GM08714 (cell line): ENCODE results near the gene ARL6.
"Not testable (repeated sequence)": the region's sequence is repeated elsewhere in the genome, so short reads cannot be mapped to it uniquely, and the experiment has no call there.

Experiments
- H3K4me3 ChIP-seq: fragments of 200-500 bp; sonication (Bioruptor generic); 2 replicates; pipeline ENCODE4 v1.5.1; 2014; ENCODE audit warnings: mild to moderate bottlenecking, low read length, inconsistent platforms
- ZNF274 ChIP-seq: IDR thresholded peaks from 2 replicates; pipeline ENCODE4 v1.6.1; 2012; ENCODE audit warnings: mild to moderate bottlenecking, low read depth, low read length

ARL6 gene

GRCh38 chr3:97830638-97831037, 66.1 kb downstream of the ARL6 start:
- no peak overlapping the region for H3K4me3 ChIP-seq
- no peak for TF ChIP-seq ZNF274

- H3K4me3 ChIP-seq, result no peak overlapping the region
- no peak for TF ChIP-seq ZNF274
Measured at GRCh38 chr3:97831140-97831539, 66.6 kb downstream of the ARL6 start.

DNA sequence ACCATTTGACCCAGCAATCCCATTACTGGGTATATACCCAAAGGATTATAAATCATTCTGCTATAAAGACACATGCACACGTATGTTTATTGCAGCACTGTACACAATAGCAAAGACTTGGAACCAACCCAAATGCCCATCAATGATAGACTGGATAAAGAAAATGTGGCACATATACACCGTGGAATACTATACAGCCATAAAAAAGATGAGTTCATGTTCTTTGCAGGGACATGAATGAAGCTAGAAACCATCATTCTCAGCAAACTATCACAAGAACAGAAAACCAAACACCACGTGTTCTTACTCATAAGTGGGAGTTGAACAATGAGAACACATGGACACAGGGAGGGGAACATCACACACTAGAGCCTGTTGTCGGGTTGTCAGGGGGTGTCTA, 68.6 kb downstream of the ARL6 start:
- H3K4me3 ChIP-seq, result not testable (repeated sequence)

DNA sequence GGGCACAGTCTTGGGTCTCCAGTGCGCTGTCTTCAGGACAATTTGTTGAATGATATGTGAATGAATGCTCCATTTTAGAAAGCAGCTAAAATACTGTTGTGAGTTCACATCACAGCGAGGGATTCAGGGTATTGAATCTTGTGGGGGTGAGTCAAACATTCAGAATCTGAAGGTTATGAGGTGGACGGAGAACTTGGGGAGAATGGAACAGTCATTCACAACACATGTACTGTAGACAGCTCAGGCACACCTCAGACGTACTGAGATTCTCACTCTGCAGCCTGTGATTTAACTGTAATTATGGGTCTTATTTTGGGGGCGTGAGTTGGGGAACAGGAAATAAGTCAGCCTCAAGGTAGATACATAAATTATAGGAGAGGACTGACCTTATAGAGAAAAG, 71.2 kb downstream of the ARL6 start:
- no peak for TF ChIP-seq ZNF274

GRCh38 chr3:97838393-97838792, 73.8 kb downstream of the ARL6 start:
- no peak for TF ChIP-seq ZNF274
- H3K4me3 ChIP-seq, result no peak overlapping the region

More for the DNA sequence above, 71.2 kb downstream of the ARL6 start:
- no peak overlapping the region for H3K4me3 ChIP-seq

DNA sequence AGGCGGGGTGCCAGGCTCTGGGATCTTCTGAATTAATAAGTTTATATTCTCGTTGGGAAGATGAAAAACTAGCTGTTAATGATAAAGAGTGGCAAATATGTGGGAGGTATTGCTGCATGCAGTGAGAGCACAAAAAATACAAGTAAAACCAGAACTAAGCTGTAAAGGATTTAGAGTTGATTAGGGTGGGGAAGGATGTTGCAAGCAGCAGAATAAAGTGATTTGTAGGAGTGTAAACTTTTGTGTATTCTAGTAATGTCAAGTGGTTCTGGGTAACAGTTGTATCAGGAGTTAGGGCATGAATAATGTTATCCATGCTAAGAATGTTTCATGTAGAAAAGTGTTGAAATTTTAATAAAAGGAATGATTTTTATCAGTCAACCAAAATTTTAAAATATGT, 75.4 kb downstream of the ARL6 start:
- no peak for TF ChIP-seq ZNF274
- no peak overlapping the region for H3K4me3 ChIP-seq

GRCh38 chr3:97841304-97841703, 76.7 kb downstream of the ARL6 start:
- no peak overlapping the region for H3K4me3 ChIP-seq
- no peak for TF ChIP-seq ZNF274

DNA sequence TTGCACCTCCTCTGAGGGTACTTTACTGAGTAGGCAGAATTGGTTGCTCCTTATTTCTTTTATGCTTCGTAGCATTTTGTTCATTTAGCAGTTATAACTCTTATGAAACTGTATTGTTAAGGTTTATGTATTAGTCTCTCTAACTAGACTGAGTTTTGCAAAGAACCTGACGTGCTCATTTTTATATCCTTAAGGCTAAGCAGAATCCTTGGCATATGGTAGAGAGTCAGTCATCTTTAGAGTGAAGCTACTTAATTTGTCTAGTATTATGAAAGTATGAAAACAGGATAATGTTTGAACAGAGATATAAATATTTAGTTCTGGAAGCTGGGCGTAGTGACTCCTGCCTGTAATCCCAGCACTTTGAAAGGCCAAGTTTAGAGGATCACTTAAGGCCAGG, 77.4 kb downstream of the ARL6 start:
- H3K4me3 ChIP-seq, result no peak overlapping the region
- TF ChIP-seq ZNF274, result no peak

- H3K4me3 ChIP-seq, result no peak overlapping the region
- no peak for TF ChIP-seq ZNF274
Measured at GRCh38 chr3:97848779-97849178, 84.2 kb downstream of the ARL6 start.
